ENCODE data around the gene PRPS1L1. TPM values are rescaled to one million over a fixed set of nuclear protein-coding genes. Genes with fewer than 3 reads are reported as not detected.

The PRPS1L1 gene
- polyA plus RNA-seq, 6 donors from 2014 or later, result not detected

DNA sequence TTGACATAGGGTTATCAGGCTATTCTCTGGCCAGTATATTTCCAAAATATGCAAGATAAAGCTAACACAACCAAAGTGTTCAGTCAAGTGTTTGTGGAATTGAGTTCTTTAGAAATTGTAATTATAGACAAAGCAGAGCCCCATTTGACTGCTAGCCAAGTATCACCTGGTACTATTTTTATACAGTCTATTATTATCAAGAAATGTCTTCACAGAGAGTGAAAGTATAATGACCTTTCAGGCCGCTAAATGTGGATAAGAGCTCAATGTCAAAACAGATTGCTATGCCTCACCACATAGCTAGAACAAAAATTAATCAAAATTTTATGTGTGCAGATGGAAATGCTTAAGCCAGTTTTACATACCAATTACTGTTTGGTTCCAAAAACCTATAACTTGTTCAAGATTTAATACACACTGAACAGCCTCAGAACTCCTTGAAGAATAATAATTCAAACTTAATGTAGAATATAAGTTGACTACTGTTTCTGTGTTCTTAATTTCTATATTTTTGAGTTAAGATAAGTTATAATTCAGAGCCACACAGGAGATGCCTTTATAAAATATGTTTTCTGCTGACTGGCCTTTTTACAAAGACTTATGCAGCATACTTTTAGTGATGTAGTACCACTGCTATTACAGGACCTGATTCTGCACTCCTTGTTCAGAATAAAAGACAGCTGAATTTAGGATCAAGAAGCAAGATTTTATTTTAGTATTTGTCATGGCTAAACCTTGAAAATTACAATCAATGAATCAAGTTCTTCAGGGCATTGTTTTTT is 31.0 kb downstream of the PRPS1L1 start:
- ATAC-seq (ENCODE audit: low read depth in 2 of 2) (no peak), DNase-seq (no peak)
- no peaks in the 10 kb centered on the region for H3K4me1 Mint-ChIP-seq
- H3K27me3 Mint-ChIP-seq, result peaks cover 6 to 17% (median 7%) of the 10 kb centered on the region in 3 donors
- no peaks in the 10 kb centered on the region for H3K36me3 Mint-ChIP-seq
- H3K9me3 Mint-ChIP-seq, result peaks cover 4 to 15% (median 9%) of the 10 kb centered on the region in 7 donors
- no peak overlapping the region for H3K4me3 Mint-ChIP-seq
- no peak overlapping the region for H3K27ac Mint-ChIP-seq

DNA sequence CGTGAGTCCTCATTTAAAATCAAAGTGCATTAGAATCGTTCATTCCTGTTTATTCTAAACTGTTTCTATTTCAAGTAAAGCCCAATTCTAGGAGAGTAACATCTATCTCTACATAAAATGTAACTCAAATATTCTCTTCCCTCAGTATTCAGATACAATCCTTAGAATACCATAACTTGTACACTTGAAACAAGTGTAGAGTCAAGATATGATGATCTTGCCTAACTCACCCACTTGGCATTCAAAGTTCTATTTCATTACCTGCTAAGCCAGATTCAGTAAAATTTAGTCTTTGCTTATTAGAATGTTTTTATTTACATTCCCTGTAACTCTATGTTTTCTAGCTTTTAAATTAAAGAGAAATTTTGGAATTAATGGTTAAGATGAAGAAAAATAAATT is 31.6 kb downstream of the PRPS1L1 start:
- DNase-seq, result no peak
- ATAC-seq (ENCODE audit: low read depth in 2 of 2), result no peak
- Mint-ChIP-seq H3K36me3 (no peaks in the 10 kb centered on the region), H3K27me3 (peaks cover 6 to 15% (median 7%) of the 10 kb centered on the region in 3 donors), H3K4me3 (no peak overlapping the region), H3K9me3 (peaks cover 2 to 15% (median 7%) of the 10 kb centered on the region in 7 donors), H3K27ac (no peak overlapping the region), H3K4me1 (no peaks in the 10 kb centered on the region)

DNA sequence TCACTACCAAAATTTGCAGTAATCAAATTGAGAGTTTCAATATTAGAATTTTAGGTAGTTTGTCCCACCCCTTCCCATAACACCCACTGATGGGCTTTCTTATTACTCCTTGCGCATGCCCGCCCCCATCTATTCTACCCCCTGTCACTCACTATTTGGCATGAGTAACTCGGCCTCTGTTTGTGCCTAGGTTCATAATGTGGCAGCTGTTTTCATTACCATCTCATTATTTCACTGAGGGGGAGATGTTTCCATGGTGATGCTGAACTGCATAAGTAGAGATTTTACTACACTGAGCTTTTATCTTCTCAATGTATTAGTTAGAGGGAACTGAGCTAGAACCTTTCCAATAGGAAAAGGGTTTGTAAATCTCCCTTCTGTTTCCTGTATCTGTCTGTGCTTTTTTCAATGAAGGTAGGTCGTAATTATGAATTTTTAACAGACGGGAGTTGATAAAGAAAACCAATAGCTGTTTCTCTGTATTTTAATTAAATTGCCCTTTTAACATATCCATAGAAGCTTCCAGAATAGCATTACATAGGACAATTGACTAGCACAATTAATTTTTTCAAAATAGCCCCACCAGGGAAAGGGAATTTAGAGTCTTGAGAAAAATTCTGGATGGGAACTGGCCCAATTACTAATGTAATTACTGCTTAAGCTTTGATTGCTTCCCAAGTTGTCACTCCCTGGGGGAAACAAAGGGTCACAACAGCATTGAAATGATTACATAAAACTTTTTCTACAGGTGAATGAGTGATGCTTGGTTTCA is 33.4 kb downstream of the PRPS1L1 start:
- Mint-ChIP-seq H3K27me3 (peaks cover 6 to 7% (median 7%) of the 10 kb centered on the region in 3 donors), H3K9me3 (peaks cover 0 to 9% (median 5%) of the 10 kb centered on the region in 7 donors), H3K4me3 (no peak overlapping the region), H3K36me3 (no peaks in the 10 kb centered on the region), H3K27ac (no peak overlapping the region), H3K4me1 (no peaks in the 10 kb centered on the region)
- no peak for ATAC-seq (ENCODE audit: low read depth in 2 of 2)
- DNase-seq, result no peak

DNA sequence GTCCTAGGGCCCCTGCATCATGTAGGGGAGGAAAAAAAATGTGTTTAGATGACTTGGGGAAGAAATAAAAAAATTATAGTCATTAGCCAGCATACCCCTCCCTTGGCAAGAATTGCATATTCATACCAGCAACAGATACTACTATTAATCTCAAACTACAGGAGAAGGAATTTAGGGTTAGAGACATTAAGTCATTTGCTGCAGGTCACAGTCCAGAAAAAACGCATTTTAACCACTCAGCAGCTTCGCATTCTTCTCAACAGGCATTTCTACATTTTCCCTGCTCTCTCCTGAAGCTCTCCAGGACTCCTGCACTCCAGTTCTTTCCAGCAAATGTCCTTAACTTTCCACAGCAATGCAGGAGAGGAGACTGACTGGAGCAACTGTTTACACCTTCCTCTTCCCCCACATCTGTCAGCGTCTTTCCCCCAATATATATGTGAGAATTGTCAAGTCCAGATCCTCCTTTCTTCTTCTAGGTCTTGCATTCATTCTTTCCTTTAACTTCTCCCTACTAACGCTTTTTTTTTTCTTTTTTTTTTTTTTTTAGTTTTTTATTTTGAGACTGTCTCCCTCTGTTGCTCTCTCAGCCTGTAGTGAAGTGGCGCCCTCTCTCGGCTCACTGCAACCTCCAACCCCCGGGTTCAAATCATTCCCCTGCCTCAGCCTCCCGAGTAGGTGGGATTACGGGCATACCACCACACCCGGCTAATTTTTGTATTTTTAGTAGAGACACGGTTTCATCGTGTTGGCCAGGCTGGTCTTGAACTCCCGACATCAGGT is 35.6 kb downstream of the PRPS1L1 start:
- no peaks in the 10 kb centered on the region for H3K36me3 Mint-ChIP-seq
- ATAC-seq (ENCODE audit: low read depth in 2 of 2) (no peak), DNase-seq (no peak)
- peaks cover 6 to 13% (median 10%) of the 10 kb centered on the region in 3 donors for H3K27me3 Mint-ChIP-seq
- H3K4me3 Mint-ChIP-seq, result no peak overlapping the region
- H3K4me1 Mint-ChIP-seq, result no peaks in the 10 kb centered on the region
- H3K27ac Mint-ChIP-seq, result peak overlapping the region in 2 of 6 donors; percentile 17 to 75
- no peaks in the 10 kb centered on the region for H3K9me3 Mint-ChIP-seq

DNA sequence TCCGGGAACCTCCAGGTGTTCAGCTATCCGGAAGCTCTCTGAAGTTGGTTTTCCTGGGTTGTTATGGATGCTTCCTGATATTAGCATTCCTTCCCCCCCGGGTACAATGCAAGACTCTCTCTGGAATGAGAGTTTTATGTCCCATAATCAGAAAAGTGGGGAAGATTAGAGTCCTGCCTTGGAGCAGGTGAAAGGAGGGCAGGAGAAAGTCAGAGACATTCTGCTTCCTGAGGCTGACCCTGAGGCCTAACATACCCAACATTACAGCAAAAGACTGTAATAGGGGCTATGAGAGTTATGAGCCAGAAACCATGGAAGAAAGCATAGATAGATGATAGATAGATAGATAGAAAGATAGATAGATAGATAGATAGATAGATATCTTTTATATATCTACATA is 36.9 kb downstream of the PRPS1L1 start:
- Mint-ChIP-seq H3K36me3 (no peaks in the 10 kb centered on the region), H3K27ac (no peak overlapping the region), H3K27me3 (peaks cover 9 to 13% (median 10%) of the 10 kb centered on the region in 3 donors), H3K9me3 (no peaks in the 10 kb centered on the region), H3K4me1 (no peaks in the 10 kb centered on the region), H3K4me3 (no peak overlapping the region)
- ATAC-seq (ENCODE audit: low read depth in 2 of 2), result no peak
- DNase-seq, result no peak

DNA sequence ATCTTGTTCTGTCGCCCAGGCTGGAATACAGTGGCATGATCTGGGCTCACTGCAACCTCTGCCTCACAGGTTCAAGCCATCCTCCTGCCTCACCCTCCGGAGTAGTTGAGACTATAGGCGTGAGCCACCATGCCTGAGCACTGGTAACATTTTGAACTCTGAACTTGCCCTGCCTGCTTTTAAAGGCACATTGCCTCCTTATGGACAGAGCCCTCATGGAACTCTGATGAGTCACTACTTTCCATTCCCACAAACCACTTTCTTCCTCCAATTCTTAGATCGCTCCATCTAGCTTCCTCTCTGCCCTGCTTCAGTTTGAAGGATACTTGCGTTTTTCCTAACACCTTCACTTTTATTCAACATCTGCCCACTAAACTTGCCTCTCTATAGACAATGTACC is 38.1 kb downstream of the PRPS1L1 start:
- Mint-ChIP-seq H3K27me3 (peaks cover 9 to 13% (median 10%) of the 10 kb centered on the region in 3 donors), H3K4me3 (no peak overlapping the region), H3K27ac (peak overlapping the region in 1 of 6 donors; percentile 19), H3K9me3 (no peaks in the 10 kb centered on the region), H3K4me1 (no peaks in the 10 kb centered on the region), H3K36me3 (no peaks in the 10 kb centered on the region)
- ATAC-seq (ENCODE audit: low read depth in 2 of 2) (no peak), DNase-seq (no peak)

DNA sequence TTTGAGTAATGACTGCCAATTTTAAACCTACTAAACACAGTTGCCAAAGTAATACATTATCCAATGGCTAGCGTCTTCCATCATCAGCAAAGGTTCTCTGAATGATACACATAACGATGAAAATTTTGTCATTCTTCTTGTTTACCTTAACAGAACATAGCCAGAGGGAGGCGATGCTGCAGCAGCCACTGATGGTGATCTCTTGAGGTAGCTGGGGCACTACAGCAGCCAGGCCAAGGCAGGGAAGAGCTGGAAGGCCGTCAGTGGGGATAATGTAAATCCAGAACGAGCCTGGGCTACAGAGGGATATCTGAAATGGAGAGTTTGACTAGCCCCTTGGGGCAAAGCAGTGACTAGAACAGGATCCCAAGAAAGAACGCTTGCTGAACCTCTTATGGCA is 38.8 kb downstream of the PRPS1L1 start:
- Mint-ChIP-seq H3K36me3 (no peaks in the 10 kb centered on the region), H3K4me1 (peaks cover 0 to 2% (median 0%) of the 10 kb centered on the region in 3 donors), H3K9me3 (no peaks in the 10 kb centered on the region)

DNA sequence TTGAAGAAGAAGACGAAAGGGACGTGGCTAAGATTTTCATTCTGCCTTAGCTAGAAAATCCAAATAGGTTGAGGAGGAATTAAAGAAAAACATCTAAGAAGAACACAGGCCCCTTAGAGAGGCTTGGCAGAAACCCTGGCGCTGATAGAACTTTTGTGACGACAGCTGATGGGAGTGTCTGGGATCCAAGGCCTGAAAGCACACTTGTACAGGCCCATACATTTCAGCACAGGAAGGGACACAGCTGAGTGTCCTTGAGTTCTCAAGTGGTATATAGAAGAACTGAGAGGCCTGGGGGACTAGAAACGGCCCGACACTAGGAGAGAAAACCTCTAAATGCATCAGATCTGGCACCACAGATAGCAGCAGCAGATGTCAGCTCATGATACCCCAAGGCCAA is 39.5 kb downstream of the PRPS1L1 start:
- H3K27me3 Mint-ChIP-seq, result peaks cover 5 to 13% (median 10%) of the 10 kb centered on the region in 3 donors
- H3K36me3 Mint-ChIP-seq, result no peaks in the 10 kb centered on the region
- H3K27ac Mint-ChIP-seq, result no peak overlapping the region
- H3K9me3 Mint-ChIP-seq, result peaks cover 0 to 3% (median under 1%) of the 10 kb centered on the region in 7 donors
- H3K4me3 Mint-ChIP-seq, result no peak overlapping the region
- peaks cover 3 to 8% (median 3%) of the 10 kb centered on the region in 3 donors for H3K4me1 Mint-ChIP-seq
- ATAC-seq (ENCODE audit: low read depth in 2 of 2), result no peak
- DNase-seq, result no peak

More for the DNA sequence above, 38.8 kb downstream of the PRPS1L1 start:
- DNase-seq (no peak), ATAC-seq (ENCODE audit: low read depth in 2 of 2) (no peak)
- peaks cover 9 to 13% (median 10%) of the 10 kb centered on the region in 3 donors for H3K27me3 Mint-ChIP-seq
- H3K4me3 Mint-ChIP-seq, result no peak overlapping the region
- H3K27ac Mint-ChIP-seq, result no peak overlapping the region

DNA sequence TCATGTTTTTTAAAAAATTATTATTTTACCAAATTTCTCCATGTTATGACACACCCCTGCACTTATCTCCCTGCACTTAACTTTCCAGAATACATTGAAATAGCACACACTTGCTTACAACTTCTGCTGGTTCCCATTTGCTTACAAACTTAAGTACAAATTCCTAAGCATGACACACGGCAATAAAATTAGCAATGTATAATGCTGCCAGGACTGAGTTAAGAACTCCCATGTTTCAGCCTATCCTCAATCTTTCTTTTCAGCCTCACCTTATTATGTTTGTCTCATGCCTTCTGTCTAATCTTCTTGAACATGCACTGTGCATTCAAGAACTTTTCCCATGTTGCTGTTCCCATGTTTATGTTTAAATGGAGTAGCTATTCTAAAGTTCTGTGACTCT is 40.8 kb downstream of the PRPS1L1 start:
- no peaks in the 10 kb centered on the region for H3K36me3 Mint-ChIP-seq
- H3K27me3 Mint-ChIP-seq, result peaks cover 4 to 8% (median 5%) of the 10 kb centered on the region in 3 donors
- ATAC-seq (ENCODE audit: low read depth in 2 of 2) (no peak), DNase-seq (no peak)
- H3K9me3 Mint-ChIP-seq, result peaks cover 0 to 12% (median 2%) of the 10 kb centered on the region in 7 donors
- no peak overlapping the region for H3K4me3 Mint-ChIP-seq
- peaks cover 5 to 10% (median 6%) of the 10 kb centered on the region in 3 donors for H3K4me1 Mint-ChIP-seq
- no peak overlapping the region for H3K27ac Mint-ChIP-seq

DNA sequence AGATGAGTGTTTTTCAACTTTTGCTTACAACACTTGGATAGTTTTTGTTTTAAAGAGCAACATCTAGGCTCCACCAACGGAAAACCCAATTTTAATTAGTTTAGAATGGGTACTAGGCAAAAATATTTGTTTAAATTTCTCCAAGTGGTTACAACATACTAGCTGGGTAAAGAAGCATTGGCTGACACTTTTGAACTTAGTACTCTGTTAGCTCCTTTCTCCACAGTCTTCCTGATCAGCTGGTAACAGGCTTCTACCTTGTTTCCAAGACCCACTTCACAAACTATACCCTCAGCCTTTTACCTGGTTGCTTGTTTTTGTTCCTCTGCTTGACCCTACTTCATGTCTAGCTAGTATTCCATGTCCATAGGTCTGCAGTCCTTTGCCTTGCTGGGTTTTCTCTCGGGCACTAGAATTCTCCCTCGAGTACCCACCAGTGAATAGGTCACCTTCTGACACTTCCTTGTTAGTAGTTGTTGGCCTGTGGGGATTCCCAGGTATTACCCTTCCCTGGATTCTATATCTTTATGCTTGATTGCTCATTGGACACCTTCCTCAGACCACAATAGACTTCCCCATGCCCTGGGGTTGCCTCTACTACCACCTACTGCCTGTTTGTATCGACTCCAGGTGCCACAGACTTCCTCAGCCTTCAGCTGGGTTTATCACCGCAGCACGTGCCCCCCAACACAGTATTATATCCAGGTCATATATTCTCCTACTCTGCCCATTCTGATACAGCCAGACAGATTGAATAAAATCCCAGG is 42.0 kb downstream of the PRPS1L1 start:
- no peak overlapping the region for H3K4me3 Mint-ChIP-seq
- no peak overlapping the region for H3K27ac Mint-ChIP-seq
- peaks cover 0 to 18% (median 4%) of the 10 kb centered on the region in 7 donors for H3K9me3 Mint-ChIP-seq
- DNase-seq, result no peak
- H3K4me1 Mint-ChIP-seq, result peaks cover 5 to 10% (median 6%) of the 10 kb centered on the region in 3 donors
- no peak for ATAC-seq (ENCODE audit: low read depth in 2 of 2)
- peaks cover 4 to 8% (median 5%) of the 10 kb centered on the region in 3 donors for H3K27me3 Mint-ChIP-seq
- H3K36me3 Mint-ChIP-seq, result no peaks in the 10 kb centered on the region

DNA sequence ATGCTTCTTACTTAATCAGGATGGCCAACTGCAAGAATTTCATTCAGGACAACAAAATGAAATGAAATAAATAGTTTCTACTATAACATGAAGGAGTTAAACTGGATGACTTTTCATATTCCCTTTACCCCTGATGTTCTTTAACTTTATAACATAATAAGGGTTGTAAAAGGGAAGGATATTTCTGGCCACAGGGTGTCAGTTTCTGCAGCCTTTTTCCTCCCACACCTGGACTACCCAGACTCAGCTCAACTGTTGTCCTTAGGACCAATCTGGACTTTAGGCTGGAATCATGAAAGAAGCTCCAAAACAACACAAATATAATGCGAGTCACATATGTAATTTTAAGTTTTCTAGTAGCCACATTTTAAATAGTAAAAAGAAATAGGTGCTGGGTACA is 43.4 kb downstream of the PRPS1L1 start:
- H3K27ac Mint-ChIP-seq, result peak overlapping the region in 1 of 6 donors; percentile 91
- H3K4me1 Mint-ChIP-seq, result peaks cover 5 to 10% (median 6%) of the 10 kb centered on the region in 3 donors
- peaks cover 0 to 19% (median 7%) of the 10 kb centered on the region in 7 donors for H3K9me3 Mint-ChIP-seq
- DNase-seq (no peak), ATAC-seq (ENCODE audit: low read depth in 2 of 2) (no peak)
- peaks cover 4 to 8% (median 5%) of the 10 kb centered on the region in 3 donors for H3K27me3 Mint-ChIP-seq
- no peaks in the 10 kb centered on the region for H3K36me3 Mint-ChIP-seq
- H3K4me3 Mint-ChIP-seq, result peak overlapping the region in 1 of 8 donors; percentile 2

DNA sequence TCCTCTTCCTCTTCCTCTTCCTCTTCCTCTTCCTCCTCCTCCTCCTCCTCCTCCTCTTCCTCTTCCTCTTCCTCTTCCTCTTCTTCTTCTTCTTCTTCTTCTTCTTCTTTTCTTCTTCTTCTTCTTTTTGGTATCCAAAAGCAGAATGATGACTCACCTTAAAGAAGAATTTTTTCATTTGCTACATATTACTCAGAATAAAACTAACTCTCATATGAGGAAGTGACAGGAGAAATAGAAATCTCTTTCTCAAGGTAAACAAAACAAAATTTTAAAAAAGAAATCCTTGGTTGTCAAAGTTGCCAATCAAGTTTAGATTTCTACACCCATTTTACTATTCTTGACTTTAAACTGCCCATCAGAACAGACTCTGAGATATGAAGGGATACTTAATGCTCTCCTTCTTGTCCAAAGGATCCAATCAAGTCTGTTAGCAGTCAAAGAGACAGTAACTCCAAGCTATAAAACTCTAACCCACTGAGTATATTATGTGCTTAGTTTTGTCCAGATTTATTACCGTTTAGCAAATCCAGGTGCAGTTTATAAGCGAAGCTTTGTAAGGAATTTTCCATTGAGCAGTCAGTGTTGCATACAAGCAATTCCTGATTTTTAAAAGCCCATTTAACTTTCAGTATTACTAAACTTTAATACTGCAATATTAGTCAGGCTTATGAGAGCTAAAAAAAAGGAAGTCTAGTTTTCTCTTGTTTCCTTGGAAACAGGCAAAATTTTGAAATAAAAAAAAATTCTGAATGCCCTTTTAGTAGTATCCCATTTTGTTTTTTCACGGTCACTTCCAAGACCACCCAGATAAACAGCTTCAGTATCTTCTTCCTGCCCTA is 44.2 kb downstream of the PRPS1L1 start:
- Mint-ChIP-seq H3K4me3 (no peak overlapping the region), H3K9me3 (peaks cover 0 to 19% (median 7%) of the 10 kb centered on the region in 7 donors), H3K27me3 (peaks cover 0 to 5% (median under 1%) of the 10 kb centered on the region in 3 donors), H3K27ac (peak overlapping the region in 4 of 6 donors; percentile 15 to 95 (median 72)), H3K36me3 (no peaks in the 10 kb centered on the region), H3K4me1 (peaks cover 5 to 10% (median 6%) of the 10 kb centered on the region in 3 donors)
- ATAC-seq (ENCODE audit: low read depth in 2 of 2) (no peak), DNase-seq (no peak)

Data from naive B cell (primary cell).